Neuronal stem cell (in vitro differentiated cells): ENCODE results near the gene CLMN.

Source experiments
- DNase-seq: peaks from one replicate; pipeline ENCODE4 v3.0.0-alpha.2; 2013; ENCODE audit warnings: low spot score
- H2AFZ ChIP-seq: one replicate; pipeline ENCODE4 v1.6.1; 2013; ENCODE audit warnings: mild to moderate bottlenecking, low read length, inconsistent platforms
- H2AK5ac ChIP-seq: 2 replicates; pipeline ENCODE4 v1.6.1; 2013; ENCODE audit warnings: low read depth, mild to moderate bottlenecking, inconsistent platforms, low read length, moderate library complexity, mixed read lengths
- H2BK120ac ChIP-seq: 2 replicates; pipeline ENCODE4 v1.6.1; 2013; ENCODE audit warnings: low read depth, mild to moderate bottlenecking, inconsistent platforms, low read length, moderate library complexity, mixed read lengths
- H2BK12ac ChIP-seq: one replicate; pipeline ENCODE4 v1.6.1; 2013; ENCODE audit warnings: low read length, inconsistent platforms
- H2BK15ac ChIP-seq: 2 replicates; pipeline ENCODE4 v1.6.1; 2013; ENCODE audit warnings: mild to moderate bottlenecking, low read length, inconsistent platforms, mixed read lengths
- H2BK5ac ChIP-seq: one replicate; pipeline ENCODE4 v1.6.1; 2013; ENCODE audit warnings: inconsistent platforms, mild to moderate bottlenecking, low read length, moderate library complexity
- H3K14ac ChIP-seq: one replicate; pipeline ENCODE4 v1.6.1; 2013; ENCODE audit warnings: low read length, inconsistent platforms
- H3K18ac ChIP-seq: 2 replicates; pipeline ENCODE4 v1.6.1; 2013; ENCODE audit warnings: low read length, inconsistent platforms
- H3K23ac ChIP-seq: 2 replicates; pipeline ENCODE4 v1.6.1; 2013; ENCODE audit warnings: low read depth, mild to moderate bottlenecking, mixed read lengths, low read length, inconsistent platforms; ENCODE audit not compliant: poor library complexity
- H3K27ac ChIP-seq: replicated peaks from 3 replicates; pipeline ENCODE4 v1.5.1; 2013; ENCODE audit warnings: low read length, inconsistent platforms
- H3K27me3 ChIP-seq, 3 experiments: 2 replicates each; pipeline ENCODE4 v1.6.1; 2013; ENCODE audit warnings: low read length in 3 of 3, mild to moderate bottlenecking in 2 of 3, inconsistent platforms in 1 of 3, low read depth in 1 of 3, mixed read lengths in 1 of 3, moderate library complexity in 1 of 3; ENCODE audit not compliant: control insufficient read depth in 3 of 3, insufficient read depth in 3 of 3
- H3K36me3 ChIP-seq, 2 donors: replicated peaks in 1 of 2; 2 replicates each; pipeline ENCODE4 v1.6.1; 2013; ENCODE audit warnings: low read length in 2 of 2; ENCODE audit not compliant: control insufficient read depth in 2 of 2, insufficient read depth in 2 of 2
- H3K4ac ChIP-seq: 2 replicates; pipeline ENCODE4 v1.6.1; 2013; ENCODE audit warnings: inconsistent platforms, mild to moderate bottlenecking, low read length, moderate library complexity
- H3K4me1 ChIP-seq, 2 donors: 1 replicate in 1 of 2; 2 replicates in 1 of 2; pipeline ENCODE4 v1.6.1; 2013; ENCODE audit warnings: low read length in 2 of 2, low read depth in 1 of 2; ENCODE audit not compliant: control insufficient read depth in 2 of 2, insufficient read depth in 1 of 2
- H3K4me2 ChIP-seq: one replicate; pipeline ENCODE4 v1.6.1; 2013; ENCODE audit warnings: mild to moderate bottlenecking, low read length, inconsistent platforms; ENCODE audit not compliant: insufficient read depth, poor library complexity, severe bottlenecking
- H3K4me3 ChIP-seq, 2 donors: 2 replicates each; pipeline ENCODE4 v1.5.1; 2013; ENCODE audit warnings: low read length in 2 of 2, mild to moderate bottlenecking in 2 of 2, inconsistent platforms in 1 of 2, moderate library complexity in 1 of 2
- H3K79me1 ChIP-seq: one replicate; pipeline ENCODE4 v1.6.1; 2013; ENCODE audit warnings: low read depth, mild to moderate bottlenecking, inconsistent platforms, low read length, moderate library complexity
- H3K9ac ChIP-seq: one replicate; pipeline ENCODE4 v1.6.1; 2013; ENCODE audit warnings: mild to moderate bottlenecking, low read depth, low read length, inconsistent platforms; ENCODE audit not compliant: poor library complexity
- H3K9me3 ChIP-seq, 2 donors: replicated peaks in 1 of 2; 2 replicates each; pipeline versions ENCODE3 to v1.6.1; 2013; ENCODE audit warnings: low read length in 2 of 2, mild to moderate bottlenecking in 2 of 2, inconsistent platforms in 1 of 2, low read depth in 1 of 2, mixed read lengths in 1 of 2, moderate library complexity in 1 of 2; ENCODE audit not compliant: control insufficient read depth in 2 of 2, insufficient read depth in 1 of 2
- H4K8ac ChIP-seq: one replicate; pipeline ENCODE4 v1.6.1; 2013; ENCODE audit warnings: low read depth, mild to moderate bottlenecking, inconsistent platforms, low read length, moderate library complexity
- H4K91ac ChIP-seq: one replicate; pipeline ENCODE4 v1.6.1; 2013; ENCODE audit warnings: low read length, low read depth, mild to moderate bottlenecking, inconsistent platforms; ENCODE audit not compliant: poor library complexity
- WGBS, 2 donors: extraction: QIAGEN DNeasy Blood & Tissue Kit; methylation state at CpG; one replicate each; pipeline ENCODE4 v1.1.7; 2013; ENCODE audit warnings: missing lambda C conversion rate in 2 of 2, mixed read lengths in 1 of 2; ENCODE audit not compliant: insufficient read length in 2 of 2, insufficient replicate concordance in 1 of 2; ENCODE audit errors: extremely low coverage in 2 of 2; 5-methylcytosine and 5-hydroxymethylcytosine counted together

CLMN gene

GRCh38 chr14:95334044-95334443, 14.3 kb upstream of the CLMN start:
- H3K36me3 ChIP-seq: no peaks in the 10 kb centered on the region
- WGBS, 2 donors: no CpG with 5 or more reads among the region's 6 CpGs
- no peak overlapping the region for H3K4ac ChIP-seq
- H2BK12ac ChIP-seq: no peak overlapping the region
- H3K27ac ChIP-seq: no peak overlapping the region
- H3K14ac ChIP-seq: no peak overlapping the region
- peaks cover 0 to 4% of the 10 kb centered on the region in 2 donors for H3K4me1 ChIP-seq
- no peak for DNase-seq
- H4K91ac ChIP-seq: no peak overlapping the region
- H3K18ac ChIP-seq: no peak overlapping the region
- H3K79me1 ChIP-seq: no peaks in the 10 kb centered on the region
- no peak overlapping the region for H3K9ac ChIP-seq
- no peak overlapping the region for H4K8ac ChIP-seq
- no peak overlapping the region for H2AK5ac ChIP-seq
- peaks cover 0 to 5% (median 0%) of the 10 kb centered on the region in 3 experiments for H3K27me3 ChIP-seq
- peaks cover 0 to 2% of the 10 kb centered on the region in 2 donors for H3K9me3 ChIP-seq
- no peak overlapping the region for H3K4me2 ChIP-seq
- no peak overlapping the region for H3K23ac ChIP-seq
- H2BK120ac ChIP-seq: no peak overlapping the region
- no peak overlapping the region for H3K4me3 ChIP-seq
- H2AFZ ChIP-seq: no peak overlapping the region
- no peak overlapping the region for H2BK5ac ChIP-seq
- H2BK15ac ChIP-seq: no peak overlapping the region

- Histone ChIP-seq H3K36me3 (no peaks in the 10 kb centered on the region), H3K9ac (no peak overlapping the region), H4K8ac (no peak overlapping the region), H3K27ac (no peak overlapping the region), H3K79me1 (no peaks in the 10 kb centered on the region), H3K9me3 (peaks cover 0 to 3% of the 10 kb centered on the region in 2 donors), H3K27me3 (peaks cover 0 to 6% (median 0%) of the 10 kb centered on the region in 3 experiments), H3K14ac (no peak overlapping the region), H2BK120ac (no peak overlapping the region), H2AFZ (no peak overlapping the region), H4K91ac (no peak overlapping the region), H3K4me2 (no peak overlapping the region), H2BK15ac (no peak overlapping the region), H2BK12ac (no peak overlapping the region), H3K23ac (no peak overlapping the region), H3K4me1 (peaks cover 0 to 4% of the 10 kb centered on the region in 2 donors), H3K4me3 (no peak overlapping the region), H2AK5ac (no peak overlapping the region), H3K18ac (no peak overlapping the region), H3K4ac (no peak overlapping the region), H2BK5ac (no peak overlapping the region)
- DNase-seq: no peak
- WGBS, 2 donors: no CpG with 5 or more reads among the region's 3 CpGs
These were observed 12.9 kb upstream of the CLMN start for GRCh38 chr14:95332641-95333040.

- Histone ChIP-seq H3K4me3 (no peak overlapping the region), H3K14ac (peak overlapping the region; percentile 28), H3K4me1 (peaks cover 0 to 4% of the 10 kb centered on the region in 2 donors), H4K8ac (no peak overlapping the region), H4K91ac (no peak overlapping the region), H2BK120ac (no peak overlapping the region), H2BK12ac (no peak overlapping the region), H3K79me1 (no peaks in the 10 kb centered on the region), H3K23ac (no peak overlapping the region), H2BK5ac (no peak overlapping the region), H3K4me2 (no peak overlapping the region), H2AK5ac (peak overlapping the region; percentile 30), H3K27me3 (peaks cover 0 to 6% (median 0%) of the 10 kb centered on the region in 3 experiments), H2AFZ (no peak overlapping the region), H3K27ac (no peak overlapping the region), H3K9ac (no peak overlapping the region), H3K36me3 (no peaks in the 10 kb centered on the region), H3K18ac (peak overlapping the region; percentile 13), H3K9me3 (peaks cover 1 to 8% of the 10 kb centered on the region in 2 donors), H2BK15ac (peak overlapping the region; percentile 9), H3K4ac (no peak overlapping the region)
- no peak for DNase-seq
- no CpG with 5 or more reads among the region's 10 CpGs for WGBS, 2 donors
These were observed 12.2 kb upstream of the CLMN start for GRCh38 chr14:95331708-95332408.

GRCh38 chr14:95330591-95331370, 11.1 kb upstream of the CLMN start:
- Histone ChIP-seq H3K79me1 (no peaks in the 10 kb centered on the region), H3K27me3 (peaks cover 0 to 6% (median 0%) of the 10 kb centered on the region in 3 experiments), H4K91ac (no peak overlapping the region), H2AFZ (no peak overlapping the region), H3K27ac (no peak overlapping the region), H2BK12ac (no peak overlapping the region), H2BK5ac (no peak overlapping the region), H3K4me1 (peaks cover 0 to 4% of the 10 kb centered on the region in 2 donors), H2BK120ac (no peak overlapping the region), H3K36me3 (no peaks in the 10 kb centered on the region), H4K8ac (no peak overlapping the region), H3K14ac (no peak overlapping the region), H3K4me3 (no peak overlapping the region), H3K23ac (no peak overlapping the region), H3K4ac (no peak overlapping the region), H3K4me2 (no peak overlapping the region), H2AK5ac (no peak overlapping the region), H3K9me3 (peaks cover 6 to 14% of the 10 kb centered on the region in 2 donors), H2BK15ac (no peak overlapping the region), H3K18ac (no peak overlapping the region), H3K9ac (peak overlapping the region; percentile 18)
- WGBS, 2 donors: no CpG with 5 or more reads among the region's 20 CpGs
- DNase-seq: no peak
